ENCODE measurements around the gene MCM7. TPM values are rescaled to one million over a fixed set of nuclear protein-coding genes. Genes with fewer than 3 reads are reported as not detected.
A peak's percentile ranks its signal among the peaks of the same experiment; 100 is the strongest.

Gene MCM7
- total and polyA plus RNA-seq, 2 of the 13 experiments (the other 11 are each of a cell fraction or from before 2014, with no cell fraction given): 84.5 to 214 TPM

- TF ChIP-seq, protein P1, sequence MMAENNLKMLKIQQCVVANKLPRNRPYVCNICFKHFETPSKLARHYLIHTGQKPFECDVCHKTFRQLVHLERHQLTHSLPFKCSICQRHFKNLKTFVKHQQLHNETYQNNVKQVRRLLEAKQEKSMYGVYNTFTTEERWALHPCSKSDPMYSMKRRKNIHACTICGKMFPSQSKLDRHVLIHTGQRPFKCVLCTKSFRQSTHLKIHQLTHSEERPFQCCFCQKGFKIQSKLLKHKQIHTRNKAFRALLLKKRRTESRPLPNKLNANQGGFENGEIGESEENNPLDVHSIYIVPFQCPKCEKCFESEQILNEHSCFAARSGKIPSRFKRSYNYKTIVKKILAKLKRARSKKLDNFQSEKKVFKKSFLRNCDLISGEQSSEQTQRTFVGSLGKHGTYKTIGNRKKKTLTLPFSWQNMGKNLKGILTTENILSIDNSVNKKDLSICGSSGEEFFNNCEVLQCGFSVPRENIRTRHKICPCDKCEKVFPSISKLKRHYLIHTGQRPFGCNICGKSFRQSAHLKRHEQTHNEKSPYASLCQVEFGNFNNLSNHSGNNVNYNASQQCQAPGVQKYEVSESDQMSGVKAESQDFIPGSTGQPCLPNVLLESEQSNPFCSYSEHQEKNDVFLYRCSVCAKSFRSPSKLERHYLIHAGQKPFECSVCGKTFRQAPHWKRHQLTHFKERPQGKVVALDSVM (CRISPR knock-in tag; IDR thresholded peaks at IDR 0.05): no peak
- TF ChIP-seq SIX4 (CRISPR knock-in tag; IDR thresholded peaks at IDR 0.05) (no peak), ESRRA (CRISPR knock-in tag; IDR thresholded peaks at IDR 0.05; ENCODE audit: low read depth) (no peak), PPARG (CRISPR knock-in tag; conservative IDR thresholded peaks at IDR 0.05) (no peak), MXI1 (IDR thresholded peaks at IDR 0.05; ENCODE audit: borderline replicate concordance, low read depth, low read length) (peak; percentile 36; the same call in 1 of the 3 replicates), PRDM10 (CRISPR knock-in tag; IDR thresholded peaks at IDR 0.05; ENCODE audit: low read depth) (no peak), ZNF569 (CRISPR knock-in tag; IDR thresholded peaks at IDR 0.05; ENCODE audit: borderline replicate concordance) (no peak), MAFG (CRISPR knock-in tag; IDR thresholded peaks at IDR 0.05) (no peak), HMGXB3 (CRISPR knock-in tag; IDR thresholded peaks at IDR 0.05; ENCODE audit: borderline replicate concordance) (peak; percentile 35; the same call in 1 of the 2 replicates), THAP7 (CRISPR knock-in tag; IDR thresholded peaks at IDR 0.05) (no peak), PBX3 (CRISPR knock-in tag; IDR thresholded peaks at IDR 0.05; ENCODE audit: borderline replicate concordance) (no peak), POLR2AphosphoS2 (IDR thresholded peaks at IDR 0.05; ENCODE audit: low read depth, low read length) (no peak), FOXA1 (IDR thresholded peaks at IDR 0.05) (no peak), FOXA1 (CRISPR knock-in tag; IDR thresholded peaks at IDR 0.05) (peak; percentile 33; the same call in 1 of the 2 replicates), ZMYM2 (CRISPR knock-in tag; IDR thresholded peaks at IDR 0.05) (no peak; the same call in 1 of the 2 replicates)
These were observed 51.5 kb downstream of the MCM7 start, which contains the start of gene ZSCAN21 (continued) for GRCh38 chr7:100049441-100050291.

All from HepG2 (cell line).